ENCODE data around the gene ENO4.
A peak's percentile ranks its signal among the peaks of the same experiment; 100 is the strongest.

The ENO4 gene

GRCh38 chr10:116831086-116831485 is 18.2 kb upstream of the ENO4 start:
- DNase-seq: no peak

GRCh38 chr10:116831790-116832189 is 17.5 kb upstream of the ENO4 start:
- DNase-seq: no peak

- peak; percentile 25 for DNase-seq
These were observed 15.0 kb upstream of the ENO4 start for GRCh38 chr10:116833986-116834985.

- DNase-seq: no peak
These were observed 13.6 kb upstream of the ENO4 start for GRCh38 chr10:116835658-116836057.

- DNase-seq: peak; percentile 75
These were observed 13.2 kb upstream of the ENO4 start for GRCh38 chr10:116836083-116836482.

- DNase-seq: no peak
These were observed 12.3 kb upstream of the ENO4 start for GRCh38 chr10:116836902-116837523.

GRCh38 chr10:116838143-116838725 is 11.1 kb upstream of the ENO4 start:
- DNase-seq: peak; percentile 35

- no peak for DNase-seq
These were observed 8.8 kb upstream of the ENO4 start for GRCh38 chr10:116840389-116841075.

- no peak for DNase-seq
These were observed 3.5 kb upstream of the ENO4 start for GRCh38 chr10:116845823-116846222.

GRCh38 chr10:116848032-116848943 is 1.0 kb upstream of the ENO4 start:
- DNase-seq: peak; percentile 12

- no peak for DNase-seq
These were observed 403 bp upstream of the ENO4 start for GRCh38 chr10:116848944-116849247.

- DNase-seq: no peak
These were observed 836 bp downstream of the ENO4 start for GRCh38 chr10:116850058-116850611.

- no peak for DNase-seq
These were observed 2.9 kb downstream of the ENO4 start for GRCh38 chr10:116852246-116852645.

- no peak for DNase-seq
These were observed 4.0 kb downstream of the ENO4 start for GRCh38 chr10:116853287-116853686.

GRCh38 chr10:116853701-116854100 is 4.4 kb downstream of the ENO4 start:
- no peak for DNase-seq

GRCh38 chr10:116857156-116857555 is 7.9 kb downstream of the ENO4 start:
- DNase-seq: no peak

GRCh38 chr10:116861796-116862195 is 12.5 kb downstream of the ENO4 start:
- DNase-seq: no peak

GRCh38 chr10:116864436-116864835 is 15.1 kb downstream of the ENO4 start:
- no peak for DNase-seq

- DNase-seq: no peak
These were observed 16.8 kb downstream of the ENO4 start for GRCh38 chr10:116866066-116866465.

GRCh38 chr10:116866987-116867595 is 17.8 kb downstream of the ENO4 start:
- DNase-seq: no peak

- no peak for DNase-seq
These were observed 18.9 kb downstream of the ENO4 start for GRCh38 chr10:116868198-116868676.

Data from RPMI8226 (cell line).